NCI-H1092 (cell line): ENCODE results near the gene IL3.

Experiments used
- DNase-seq: peaks from one replicate; lab custom pipeline; 2025; lab: John Stamatoyannopoulos, UW

The IL3 gene

GRCh38 chr5:132060501-132061161 lies at the start of gene IL3:
IL3 (plus strand) TSS chr5:132060655; CDS start chr5:132060707, 52 bp downstream.
- DNase-seq: no peak

- DNase-seq: no peak
Observed at GRCh38 chr5:132010989-132011621, 49.4 kb upstream of the IL3 start.

- no peak for DNase-seq
Observed at GRCh38 chr5:132011622-132012343, 48.7 kb upstream of the IL3 start, which contains the start of gene ACSL6. ACSL6 (minus strand) TSS chr5:132011658; CDS start chr5:132011553, 105 bp downstream.

- DNase-seq: no peak
Observed at GRCh38 chr5:132012371-132013005, 48.0 kb upstream of the IL3 start.

- no peak for DNase-seq
Observed at GRCh38 chr5:132013006-132013689, 47.3 kb upstream of the IL3 start.

- DNase-seq: no peak
Observed at GRCh38 chr5:132013711-132014110, 46.7 kb upstream of the IL3 start.

- DNase-seq: no peak
Observed at GRCh38 chr5:132016721-132017250, 43.7 kb upstream of the IL3 start.

- DNase-seq: no peak
Observed at GRCh38 chr5:132017316-132017715, 43.1 kb upstream of the IL3 start.

GRCh38 chr5:132017738-132018625 lies 42.5 kb upstream of the IL3 start:
- no peak for DNase-seq

GRCh38 chr5:132019337-132019736 lies 41.1 kb upstream of the IL3 start:
- DNase-seq: no peak

GRCh38 chr5:132019857-132020555 lies 40.4 kb upstream of the IL3 start:
- DNase-seq: no peak

GRCh38 chr5:132020568-132021339 lies 39.7 kb upstream of the IL3 start:
- no peak for DNase-seq

- DNase-seq: no peak
Observed at GRCh38 chr5:132021654-132022053, 38.8 kb upstream of the IL3 start.

- no peak for DNase-seq
Observed at GRCh38 chr5:132022737-132023136, 37.7 kb upstream of the IL3 start.

- no peak for DNase-seq
Observed at GRCh38 chr5:132023258-132024116, 37.0 kb upstream of the IL3 start.

GRCh38 chr5:132024117-132024435 lies 36.4 kb upstream of the IL3 start:
- no peak for DNase-seq

GRCh38 chr5:132024789-132025402 lies 35.6 kb upstream of the IL3 start:
- DNase-seq: no peak

GRCh38 chr5:132025403-132025971 lies 35.0 kb upstream of the IL3 start:
- DNase-seq: no peak
